BE2C (cell line): ENCODE results near the gene WDR38.

Experiments
- DNase-seq: peaks from one replicate; pipeline ENCODE4 v3.0.0-alpha.2; 2020
- H3K27me3 ChIP-seq: fragments of 250-450 bp; sonication (Bioruptor Pico); 2 replicates; pipeline ENCODE4 v1.5.1; 2020; ENCODE audit warnings: mild to moderate bottlenecking
- H3K36me3 ChIP-seq: fragments of 250-450 bp; sonication (Bioruptor Pico); 2 replicates; pipeline ENCODE4 v1.5.1; 2020; ENCODE audit warnings: mild to moderate bottlenecking
- H3K4me1 ChIP-seq: fragments of 250-450 bp; sonication (Bioruptor Pico); 2 replicates; pipeline ENCODE4 v1.5.1; 2020
- H3K4me3 ChIP-seq: 2 replicates; pipeline ENCODE4 v1.5.1; 2011; ENCODE audit warnings: low read depth, low read length
- H3K9me3 ChIP-seq: fragments of 250-450 bp; sonication (Bioruptor Pico); 2 replicates; pipeline ENCODE4 v1.5.1; 2020
- CTCF ChIP-seq: IDR thresholded peaks from 2 replicates; pipeline ENCODE4 v1.5.1; 2012; ENCODE audit warnings: mild to moderate bottlenecking, low read depth, low read length

WDR38 gene

GRCh38 chr9:124814164-124814535 lies 39.1 kb upstream of the WDR38 start:
- Histone ChIP-seq H3K4me3 (no peak overlapping the region), H3K4me1 (peaks cover 4% of the 10 kb centered on the region), H3K27me3 (no peaks in the 10 kb centered on the region), H3K36me3 (no peaks in the 10 kb centered on the region), H3K9me3 (no peaks in the 10 kb centered on the region)
- TF ChIP-seq CTCF: no peak
- DNase-seq: no peak

- no peak overlapping the region for H3K4me3 ChIP-seq
- H3K9me3 ChIP-seq: no peaks in the 10 kb centered on the region
- DNase-seq: no peak
- no peaks in the 10 kb centered on the region for H3K27me3 ChIP-seq
- H3K36me3 ChIP-seq: no peaks in the 10 kb centered on the region
- H3K4me1 ChIP-seq: peaks cover 6% of the 10 kb centered on the region
- no peak for TF ChIP-seq CTCF
Observed at GRCh38 chr9:124815601-124816000, 37.7 kb upstream of the WDR38 start.

- H3K27me3 ChIP-seq: no peaks in the 10 kb centered on the region
- H3K4me1 ChIP-seq: peaks cover 8% of the 10 kb centered on the region
- H3K36me3 ChIP-seq: no peaks in the 10 kb centered on the region
- no peak overlapping the region; the same call in 1 of the 2 replicates for H3K4me3 ChIP-seq
- H3K9me3 ChIP-seq: no peaks in the 10 kb centered on the region
- no peak for TF ChIP-seq CTCF
- DNase-seq: peak; percentile 75
Observed at GRCh38 chr9:124818431-124819281, 34.6 kb upstream of the WDR38 start.

- H3K4me3 ChIP-seq: no peak overlapping the region
Observed at GRCh38 chr9:124820698-124821623, 32.3 kb upstream of the WDR38 start.

GRCh38 chr9:124828489-124829333 lies 24.5 kb upstream of the WDR38 start:
- Histone ChIP-seq H3K4me3 (no peak overlapping the region), H3K27me3 (no peaks in the 10 kb centered on the region), H3K36me3 (no peaks in the 10 kb centered on the region), H3K9me3 (no peaks in the 10 kb centered on the region), H3K4me1 (no peaks in the 10 kb centered on the region)
- no peak for DNase-seq
- TF ChIP-seq CTCF: no peak

More at GRCh38 chr9:124820698-124821623, 32.3 kb upstream of the WDR38 start:
- no peaks in the 10 kb centered on the region for H3K36me3 ChIP-seq
- no peak for DNase-seq
- H3K4me1 ChIP-seq: peaks cover 8% of the 10 kb centered on the region
- H3K9me3 ChIP-seq: no peaks in the 10 kb centered on the region
- H3K27me3 ChIP-seq: no peaks in the 10 kb centered on the region
- TF ChIP-seq CTCF: no peak
